HepG2 (cell line): ENCODE data around the gene CHCHD1. TPM values are rescaled to one million over a fixed set of nuclear protein-coding genes. Genes with fewer than 3 reads are reported as not detected.

Experiments used
- ASH2L ChIP-seq: fragments of 300-600, 200-600 bp; sonication (generic); IDR thresholded peaks from 2 replicates; pipeline ENCODE4 v1.7.0; 2017; ENCODE audit warnings: low read depth, mild to moderate bottlenecking, moderate library complexity, mixed read lengths, low read length; ENCODE audit not compliant: insufficient read length
- FLYWCH1 ChIP-seq: sonication (generic); formaldehyde crosslinking; IDR thresholded peaks from 2 replicates; pipeline ENCODE4 v1.8.1; 2023; ENCODE audit warnings: mild to moderate bottlenecking, missing genetic modification reagents
- FOXJ3 ChIP-seq: sonication (generic); formaldehyde crosslinking; IDR thresholded peaks from 2 replicates; pipeline ENCODE4 v1.4.0; 2020; ENCODE audit warnings: missing genetic modification reagents, mild to moderate bottlenecking, borderline replicate concordance
- GABPB1 ChIP-seq: IDR thresholded peaks from 2 replicates; pipeline ENCODE4 v1.6.1; 2016; ENCODE audit warnings: mild to moderate bottlenecking, missing genetic modification reagents, moderate library complexity, missing compliant biosample characterization
- HDAC2 ChIP-seq: sonication (generic); formaldehyde crosslinking; IDR thresholded peaks from 2 replicates; pipeline ENCODE4 v1.4.0; 2020; ENCODE audit warnings: missing genetic modification reagents
- HOXA3 ChIP-seq: sonication (generic); formaldehyde crosslinking; IDR thresholded peaks from 2 replicates; pipeline ENCODE4 v1.5.0; 2020; ENCODE audit warnings: missing genetic modification reagents
- KAT8 ChIP-seq: IDR thresholded peaks from 2 replicates; pipeline ENCODE4 v1.6.1; 2016; ENCODE audit warnings: missing genetic modification reagents, missing compliant biosample characterization
- LBX2 ChIP-seq: sonication (generic); formaldehyde crosslinking; IDR thresholded peaks from 2 replicates; pipeline ENCODE4 v1.5.0; 2020; ENCODE audit warnings: missing genetic modification reagents, mild to moderate bottlenecking, borderline replicate concordance
- MED8 ChIP-seq: sonication (generic); formaldehyde crosslinking; IDR thresholded peaks from 2 replicates; pipeline ENCODE4 v1.8.1; 2023; ENCODE audit warnings: mild to moderate bottlenecking, missing genetic modification reagents; ENCODE audit not compliant: insufficient replicate concordance
- MTA3 ChIP-seq: sonication (generic); formaldehyde crosslinking; IDR thresholded peaks from 2 replicates; pipeline ENCODE4 v1.4.0; 2020; ENCODE audit warnings: missing genetic modification reagents
- NFE2L1 ChIP-seq: sonication (generic); formaldehyde crosslinking; IDR thresholded peaks from 2 replicates; pipeline ENCODE4 v1.4.0; 2020; ENCODE audit warnings: missing genetic modification reagents, mild to moderate bottlenecking, borderline replicate concordance
- PAX8 ChIP-seq: sonication (generic); formaldehyde crosslinking; IDR thresholded peaks from 2 replicates; pipeline ENCODE4 v1.8.0; 2022; ENCODE audit warnings: mild to moderate bottlenecking, missing genetic modification reagents, borderline replicate concordance
- PCBP2 ChIP-seq: fragments of 200-400 bp; formaldehyde crosslinking; optimal IDR thresholded peaks from 2 replicates; pipeline ENCODE3; 2018; ENCODE audit warnings: low read length, low read depth; ENCODE audit not compliant: poor library complexity, severe bottlenecking
- SKI ChIP-seq: fragments of 450-650 bp; IDR thresholded peaks from one replicate; pipeline ENCODE4 v1.6.1; 2018; ENCODE audit warnings: mild to moderate bottlenecking; ENCODE audit not compliant: partially characterized antibody
- SP1 ChIP-seq, 2 experiments: fragments of 450-650 bp in 1 of 2; sonication (generic) in 1 of 2; formaldehyde crosslinking in 1 of 2; IDR thresholded peaks; 2 replicates each; pipeline versions ENCODE4 v1.4.0 to v1.6.1; 2016 to 2020; ENCODE audit warnings: missing genetic modification reagents in 1 of 2
- USF2 ChIP-seq, 2 experiments: sonication (generic) in 1 of 2; formaldehyde crosslinking in 1 of 2; IDR thresholded peaks; 2 replicates each; pipeline versions ENCODE4 v1.5.1 to v1.6.1; 2011 to 2020; ENCODE audit warnings: borderline replicate concordance in 1 of 2, low read depth in 1 of 2, low read length in 1 of 2, mild to moderate bottlenecking in 1 of 2, missing genetic modification reagents in 1 of 2, moderate library complexity in 1 of 2
- YEATS4 ChIP-seq: sonication (generic); formaldehyde crosslinking; IDR thresholded peaks from 2 replicates; pipeline ENCODE4 v1.4.0; 2020; ENCODE audit warnings: missing genetic modification reagents, borderline replicate concordance
- ZBTB38 ChIP-seq: sonication (generic); formaldehyde crosslinking; IDR thresholded peaks from 2 replicates; pipeline ENCODE4 v1.5.1; 2020; ENCODE audit warnings: mild to moderate bottlenecking, missing genetic modification reagents
- ZMAT3 ChIP-seq: sonication (generic); formaldehyde crosslinking; conservative IDR thresholded peaks from 2 replicates; pipeline ENCODE4 v1.7.0; 2021; ENCODE audit warnings: missing genetic modification reagents
- ZNF263 ChIP-seq: sonication (generic); formaldehyde crosslinking; IDR thresholded peaks from 2 replicates; pipeline ENCODE4 v1.4.0; 2020; ENCODE audit warnings: missing genetic modification reagents
- ZNF317 ChIP-seq: sonication (generic); formaldehyde crosslinking; IDR thresholded peaks from 2 replicates; pipeline ENCODE4 v1.5.0; 2020; ENCODE audit warnings: mild to moderate bottlenecking, missing genetic modification reagents
- ZNF430 ChIP-seq: sonication (generic); formaldehyde crosslinking; IDR thresholded peaks from 2 replicates; pipeline ENCODE4 v1.9.0; 2021; ENCODE audit warnings: mild to moderate bottlenecking, missing genetic modification reagents
- ZNF629 ChIP-seq: sonication (generic); formaldehyde crosslinking; conservative IDR thresholded peaks from 2 replicates; pipeline ENCODE4 v1.5.0; 2020; ENCODE audit warnings: missing genetic modification reagents
- ZNF672 ChIP-seq: sonication (generic); formaldehyde crosslinking; IDR thresholded peaks from 2 replicates; pipeline ENCODE4 v1.8.1; 2022; ENCODE audit warnings: missing genetic modification reagents
- ZNF720 ChIP-seq: sonication (generic); formaldehyde crosslinking; IDR thresholded peaks from 2 replicates; pipeline ENCODE4 v1.4.0; 2020; ENCODE audit warnings: missing genetic modification reagents
- polyA plus RNA-seq, 8 experiments: library from polyadenylated mRNA; depleted of rRNA in 3 of 8; stranded (reverse) in 7 of 8; unstranded in 1 of 8; fragments of >200 nt; fragmentation: Illumina TruSeq in 4 of 8; extraction: Trizol in 4 of 8; gene quantifications; 2 replicates each; pipeline versions ENCODE4 v1.2.1 to v1.2.3, GENCODE V29; 2011 to 2016; ENCODE audit warnings: low read depth in 4 of 8, missing spikeins in 1 of 8, mixed read lengths in 1 of 8; ENCODE audit not compliant: insufficient read depth in 1 of 8
- total RNA-seq, 5 experiments: library from RNA; depleted of rRNA; stranded (reverse); fragments of >200 nt; fragmentation: Illumina TruSeq; extraction: Trizol; gene quantifications; 2 replicates each; pipeline ENCODE4 v1.2.3, GENCODE V29; 2016; ENCODE audit warnings: low read depth in 1 of 5
- TF ChIP-seq, protein P1 (sequence below): sonication (generic); formaldehyde crosslinking; IDR thresholded peaks from 2 replicates; pipeline ENCODE4 v1.5.0; 2020; ENCODE audit warnings: missing genetic modification reagents
- TF ChIP-seq, protein P2 (sequence below): sonication (generic); formaldehyde crosslinking; IDR thresholded peaks from 2 replicates; pipeline ENCODE4 v1.5.1; 2020; ENCODE audit warnings: mild to moderate bottlenecking, missing genetic modification reagents, moderate library complexity

Gene CHCHD1
- total and polyA plus RNA-seq, 2 of the 13 experiments (the other 11 are each of a cell fraction or from before 2014, with no cell fraction given) = 36.9 to 71.2 TPM

DNA sequence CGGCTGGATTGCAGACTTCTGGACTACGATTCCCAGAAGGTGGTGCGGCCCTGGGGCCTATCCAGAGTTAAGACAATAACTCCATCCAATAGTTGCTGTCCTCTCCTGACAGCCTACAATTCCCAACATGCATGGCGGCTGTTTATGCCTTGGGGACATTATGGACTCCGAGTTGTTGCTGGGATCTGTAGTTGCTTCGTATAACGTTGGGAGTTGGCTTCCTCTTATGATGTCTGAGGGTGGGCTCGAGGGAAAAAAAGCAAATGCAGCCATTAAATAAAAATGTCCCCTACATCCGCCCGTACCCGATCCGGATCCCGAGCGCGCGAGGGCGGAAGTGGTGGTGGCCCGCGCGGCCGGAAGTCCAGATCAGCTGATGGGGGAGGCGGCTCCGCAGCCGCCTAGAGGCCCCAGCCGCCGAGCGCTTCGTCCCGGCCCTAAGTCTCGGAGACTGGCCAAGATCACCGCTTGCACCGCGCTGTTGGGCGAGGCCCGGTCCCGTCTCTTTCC is 3.4 kb downstream of the CHCHD1 start, which contains the start of gene ZSWIM8 (continued):
- TF ChIP-seq PAX8 (CRISPR knock-in tag) = no peak
- no peak for TF ChIP-seq SP1 (IDR thresholded peaks at IDR 0.05)
- TF ChIP-seq SP1 (CRISPR knock-in tag; IDR thresholded peaks at IDR 0.05) = no peak
- TF ChIP-seq FLYWCH1 (CRISPR knock-in tag) = no peak
- TF ChIP-seq, protein P1, sequence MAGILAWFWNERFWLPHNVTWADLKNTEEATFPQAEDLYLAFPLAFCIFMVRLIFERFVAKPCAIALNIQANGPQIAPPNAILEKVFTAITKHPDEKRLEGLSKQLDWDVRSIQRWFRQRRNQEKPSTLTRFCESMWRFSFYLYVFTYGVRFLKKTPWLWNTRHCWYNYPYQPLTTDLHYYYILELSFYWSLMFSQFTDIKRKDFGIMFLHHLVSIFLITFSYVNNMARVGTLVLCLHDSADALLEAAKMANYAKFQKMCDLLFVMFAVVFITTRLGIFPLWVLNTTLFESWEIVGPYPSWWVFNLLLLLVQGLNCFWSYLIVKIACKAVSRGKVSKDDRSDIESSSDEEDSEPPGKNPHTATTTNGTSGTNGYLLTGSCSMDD (CRISPR knock-in tag) = no peak
- no peak for TF ChIP-seq MTA3 (CRISPR knock-in tag)
- no peak for TF ChIP-seq PCBP2
- TF ChIP-seq FOXJ3 = no peak
- TF ChIP-seq ZNF263 (CRISPR knock-in tag) = no peak
- TF ChIP-seq YEATS4 (CRISPR knock-in tag) = peak; percentile 77; the same call in 1 of the 2 replicates
- no peak for TF ChIP-seq USF2 (IDR thresholded peaks at IDR 0.05; ENCODE audit: low read depth, low read length)
- peak; percentile 50; the same call in 1 of the 2 replicates for TF ChIP-seq USF2 (CRISPR knock-in tag; IDR thresholded peaks at IDR 0.05; ENCODE audit: borderline replicate concordance)
- no peak for TF ChIP-seq ZNF720
- TF ChIP-seq ZNF430 (CRISPR knock-in tag) = no peak
- TF ChIP-seq, protein P2, sequence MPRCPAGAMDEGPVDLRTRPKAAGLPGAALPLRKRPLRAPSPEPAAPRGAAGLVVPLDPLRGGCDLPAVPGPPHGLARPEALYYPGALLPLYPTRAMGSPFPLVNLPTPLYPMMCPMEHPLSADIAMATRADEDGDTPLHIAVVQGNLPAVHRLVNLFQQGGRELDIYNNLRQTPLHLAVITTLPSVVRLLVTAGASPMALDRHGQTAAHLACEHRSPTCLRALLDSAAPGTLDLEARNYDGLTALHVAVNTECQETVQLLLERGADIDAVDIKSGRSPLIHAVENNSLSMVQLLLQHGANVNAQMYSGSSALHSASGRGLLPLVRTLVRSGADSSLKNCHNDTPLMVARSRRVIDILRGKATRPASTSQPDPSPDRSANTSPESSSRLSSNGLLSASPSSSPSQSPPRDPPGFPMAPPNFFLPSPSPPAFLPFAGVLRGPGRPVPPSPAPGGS (CRISPR knock-in tag) = 0 out of 2 replicates have a peak, but pooled peaks have one; percentile 52
- no peak for TF ChIP-seq ZNF672 (CRISPR knock-in tag)
- peak; percentile 57; the same call in 1 of the 2 replicates for TF ChIP-seq HDAC2 (CRISPR knock-in tag)
- no peak for TF ChIP-seq ZNF629 (CRISPR knock-in tag)
- peak; percentile 83 for TF ChIP-seq KAT8 (CRISPR knock-in tag)
- no peak for TF ChIP-seq ZBTB38 (CRISPR knock-in tag)
- no peak for TF ChIP-seq LBX2 (CRISPR knock-in tag)
- peak; percentile 98 for TF ChIP-seq GABPB1 (CRISPR knock-in tag)
- no peak for TF ChIP-seq ZMAT3
- TF ChIP-seq ZNF317 = 0 out of 2 replicates have a peak, but pooled peaks have one; percentile 64
- TF ChIP-seq ASH2L = peak; percentile 93
- TF ChIP-seq MED8 (CRISPR knock-in tag) = peak; percentile 19
- TF ChIP-seq HOXA3 = peak; percentile 59; the same call in 1 of the 2 replicates
- TF ChIP-seq NFE2L1 (CRISPR knock-in tag) = no peak
- TF ChIP-seq SKI = no peak
